HUDEP-2 (cell line): Measurements from ENCODE around the gene TRPV4.

ENCODE experiments used
- DNase-seq, 76 experiments: peaks; one replicate each; lab custom pipeline; 2025; ENCODE audit not compliant: unreplicated experiment in 76 of 76; lab: John Stamatoyannopoulos, UW

Gene TRPV4

GRCh38 chr12:109744986-109745942, 87.9 kb downstream of the TRPV4 start:
- no peak for DNase-seq

- DNase-seq, result no peak
Observed at GRCh38 chr12:109744026-109744425, 89.2 kb downstream of the TRPV4 start.

- no peak for DNase-seq
Observed at GRCh38 chr12:109743076-109743910, 89.9 kb downstream of the TRPV4 start.

- DNase-seq, result no peak
Observed at GRCh38 chr12:109741970-109742703, 91.1 kb downstream of the TRPV4 start.

GRCh38 chr12:109741286-109741969, 91.8 kb downstream of the TRPV4 start:
- DNase-seq, result no peak

GRCh38 chr12:109740694-109741245, 92.4 kb downstream of the TRPV4 start:
- no peak for DNase-seq

- DNase-seq, result peak in 73 of 76 experiments; percentile 20 to 93 (median 73)
Observed at GRCh38 chr12:109739747-109740693, 93.2 kb downstream of the TRPV4 start.

- no peak for DNase-seq
Observed at GRCh38 chr12:109738878-109739665, 94.1 kb downstream of the TRPV4 start.

GRCh38 chr12:109738209-109738608, 95.0 kb downstream of the TRPV4 start:
- DNase-seq, result no peak

- DNase-seq, result no peak
Observed at GRCh38 chr12:109737631-109738030, 95.6 kb downstream of the TRPV4 start.

- no peak for DNase-seq
Observed at GRCh38 chr12:109737126-109737525, 96.1 kb downstream of the TRPV4 start.

GRCh38 chr12:109736552-109737108, 96.6 kb downstream of the TRPV4 start:
- peak in 50 of 76 experiments; percentile 4 to 62 (median 34) for DNase-seq

GRCh38 chr12:109735825-109736551, 97.2 kb downstream of the TRPV4 start:
- DNase-seq, result no peak

- no peak for DNase-seq
Observed at GRCh38 chr12:109735051-109735521, 98.1 kb downstream of the TRPV4 start.

- no peak for DNase-seq
Observed at GRCh38 chr12:109734219-109735000, 98.8 kb downstream of the TRPV4 start.
